Measurements from ENCODE around the gene KRTAP1-1. TPM values are rescaled to one million over a fixed set of nuclear protein-coding genes. Genes with fewer than 3 reads are reported as not detected.

The KRTAP1-1 gene
- polyA plus RNA-seq, 1 experiment: not detected

DNA sequence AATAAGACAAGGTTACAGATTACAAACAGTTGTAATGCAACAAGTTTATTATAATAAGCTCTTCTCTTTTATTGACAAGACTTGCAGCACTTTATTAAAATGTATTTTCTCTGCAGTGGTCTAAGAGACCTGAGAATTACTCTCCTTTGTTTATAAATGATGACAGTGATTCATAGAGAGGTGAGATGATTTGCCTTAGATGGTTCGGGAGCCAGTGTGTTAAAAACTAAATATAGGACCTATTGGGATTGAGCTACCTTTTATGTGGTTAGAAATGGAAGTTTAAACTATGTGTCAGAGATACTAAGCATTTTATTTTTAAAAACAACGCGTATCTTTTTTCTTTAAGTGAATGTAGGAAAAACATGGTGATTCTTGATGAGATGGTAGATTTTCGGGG lies 44.4 kb downstream of the KRTAP1-1 start:
- no peak overlapping the region for H3K4me3 ChIP-seq (ENCODE audit: low read depth, low read length)
- no peak for DNase-seq (ENCODE audit: low read depth)
- ChIA-PET POLR2A (no interaction called here), CTCF (no interaction called here)
- TF ChIP-seq, protein P1, sequence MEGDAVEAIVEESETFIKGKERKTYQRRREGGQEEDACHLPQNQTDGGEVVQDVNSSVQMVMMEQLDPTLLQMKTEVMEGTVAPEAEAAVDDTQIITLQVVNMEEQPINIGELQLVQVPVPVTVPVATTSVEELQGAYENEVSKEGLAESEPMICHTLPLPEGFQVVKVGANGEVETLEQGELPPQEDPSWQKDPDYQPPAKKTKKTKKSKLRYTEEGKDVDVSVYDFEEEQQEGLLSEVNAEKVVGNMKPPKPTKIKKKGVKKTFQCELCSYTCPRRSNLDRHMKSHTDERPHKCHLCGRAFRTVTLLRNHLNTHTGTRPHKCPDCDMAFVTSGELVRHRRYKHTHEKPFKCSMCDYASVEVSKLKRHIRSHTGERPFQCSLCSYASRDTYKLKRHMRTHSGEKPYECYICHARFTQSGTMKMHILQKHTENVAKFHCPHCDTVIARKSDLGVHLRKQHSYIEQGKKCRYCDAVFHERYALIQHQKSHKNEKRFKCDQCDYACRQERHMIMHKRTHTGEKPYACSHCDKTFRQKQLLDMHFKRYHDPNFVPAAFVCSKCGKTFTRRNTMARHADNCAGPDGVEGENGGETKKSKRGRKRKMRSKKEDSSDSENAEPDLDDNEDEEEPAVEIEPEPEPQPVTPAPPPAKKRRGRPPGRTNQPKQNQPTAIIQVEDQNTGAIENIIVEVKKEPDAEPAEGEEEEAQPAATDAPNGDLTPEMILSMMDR (IDR thresholded peaks at IDR 0.05; ENCODE audit: insufficient read depth, low read depth, low read length): no peak
- no peaks in the 10 kb centered on the region for H3K36me3 ChIP-seq (ENCODE audit: control insufficient read depth, insufficient read depth, low read length)
- no peaks in the 10 kb centered on the region for H3K27me3 ChIP-seq (ENCODE audit: control insufficient read depth, insufficient read depth, low read length)

DNA sequence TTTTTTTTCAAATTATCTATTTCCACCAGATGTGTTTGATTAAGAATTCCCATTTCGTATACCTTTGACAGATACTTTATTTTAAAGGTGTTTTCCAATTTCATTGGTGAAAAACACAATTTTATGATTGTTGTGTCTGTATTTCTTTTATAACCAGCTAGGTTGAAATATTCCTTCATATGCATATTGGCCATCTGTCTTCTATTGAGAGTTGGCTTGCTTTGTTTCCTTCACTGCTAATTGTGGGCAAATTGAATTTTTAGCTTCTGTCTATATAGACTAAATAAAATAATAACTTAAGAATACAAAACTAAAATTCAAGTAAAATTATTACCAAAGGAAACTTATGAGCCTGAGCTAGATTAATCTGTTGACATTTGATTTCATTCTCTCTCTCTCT lies 46.1 kb downstream of the KRTAP1-1 start:
- TF ChIP-seq, protein P1 (IDR thresholded peaks at IDR 0.05; ENCODE audit: insufficient read depth, low read depth, low read length): no peak
- no peaks in the 10 kb centered on the region for H3K36me3 ChIP-seq (ENCODE audit: control insufficient read depth, insufficient read depth, low read length)
- no peak overlapping the region for H3K4me3 ChIP-seq (ENCODE audit: low read depth, low read length)
- CTCF ChIA-PET: no interaction called here
- POLR2A ChIA-PET: no interaction called here
- H3K27me3 ChIP-seq (ENCODE audit: control insufficient read depth, insufficient read depth, low read length): no peaks in the 10 kb centered on the region
- DNase-seq (ENCODE audit: low read depth): no peak

DNA sequence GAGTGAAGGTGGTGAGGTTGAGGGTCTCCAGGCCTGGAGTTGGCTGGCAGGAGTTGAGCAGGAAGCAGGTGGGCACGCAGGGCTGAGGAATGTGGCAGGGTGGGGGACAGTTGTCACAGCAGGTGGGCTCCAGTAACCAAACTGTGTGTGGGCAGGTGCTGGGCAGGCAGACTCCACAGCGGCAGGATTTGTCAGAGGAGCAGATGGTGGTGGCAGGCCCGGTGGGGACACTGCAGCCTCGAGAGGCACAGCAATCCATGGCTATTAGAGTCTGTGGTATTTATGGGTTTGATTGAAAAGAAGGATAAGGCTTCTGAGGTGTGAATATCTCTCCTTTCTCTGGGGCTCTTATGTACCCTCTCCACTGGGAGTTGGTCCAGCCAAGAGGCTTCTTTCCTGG lies 47.4 kb downstream of the KRTAP1-1 start, which contains the start of gene KRTAP3-3:
KRTAP3-3 (minus strand) TSS at position 326 of the 400 bp plus-strand sequence; CDS start at position 259, 67 bp downstream.
- CTCF ChIA-PET: no interaction called here
- TF ChIP-seq, protein P1 (IDR thresholded peaks at IDR 0.05; ENCODE audit: insufficient read depth, low read depth, low read length): no peak
- Histone ChIP-seq H3K36me3 (ENCODE audit: control insufficient read depth, insufficient read depth, low read length) (no peaks in the 10 kb centered on the region), H3K4me3 (ENCODE audit: low read depth, low read length) (no peak within 1 kb of the TSS), H3K27me3 (ENCODE audit: control insufficient read depth, insufficient read depth, low read length) (no peaks in the 10 kb centered on the region)
- DNase-seq (ENCODE audit: low read depth): no peak
- POLR2A ChIA-PET: no interaction called here

DNA sequence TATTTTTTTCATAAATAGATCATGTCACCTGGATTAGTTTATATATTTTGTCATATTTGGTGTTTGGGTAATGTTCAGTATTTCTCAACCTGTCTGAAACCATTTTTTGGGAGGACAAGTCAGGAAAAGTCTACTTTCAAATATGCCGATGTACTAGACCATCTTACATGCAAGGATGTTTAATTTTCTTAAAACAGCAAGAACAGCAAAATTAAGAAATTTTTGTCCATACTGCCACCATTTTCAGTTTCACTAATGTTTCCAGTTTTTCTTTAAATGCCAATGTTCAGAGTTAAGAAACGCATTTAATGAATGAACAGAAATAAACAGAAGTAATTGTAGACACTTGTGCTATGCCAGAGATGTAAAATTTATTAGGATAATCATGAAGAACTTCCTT lies 48.2 kb downstream of the KRTAP1-1 start:
- H3K27me3 ChIP-seq (ENCODE audit: control insufficient read depth, insufficient read depth, low read length): no peaks in the 10 kb centered on the region
- H3K36me3 ChIP-seq (ENCODE audit: control insufficient read depth, insufficient read depth, low read length): no peaks in the 10 kb centered on the region
- TF ChIP-seq, protein P1 (IDR thresholded peaks at IDR 0.05; ENCODE audit: insufficient read depth, low read depth, low read length): no peak
- H3K4me3 ChIP-seq (ENCODE audit: low read depth, low read length): no peak overlapping the region
- ChIA-PET POLR2A (no interaction called here), CTCF (no interaction called here)
- DNase-seq (ENCODE audit: low read depth): no peak

DNA sequence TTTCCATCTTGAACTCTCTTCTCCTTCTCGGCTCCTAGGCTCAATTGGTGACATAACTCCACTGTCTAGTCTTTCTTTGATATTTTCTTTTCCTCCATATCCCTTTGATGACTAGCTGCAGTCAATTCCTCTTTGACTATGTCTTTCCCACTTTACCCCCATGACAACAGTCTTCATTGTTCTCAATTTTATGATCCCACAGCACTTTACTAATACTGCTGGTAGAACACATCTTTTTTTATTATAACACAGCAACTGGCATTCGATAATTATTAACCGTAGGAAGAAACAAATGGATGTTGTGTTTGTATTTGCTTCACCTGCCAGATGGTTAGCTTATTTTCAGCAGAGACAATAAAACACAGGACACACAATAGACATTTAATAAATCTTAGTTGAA lies 48.6 kb downstream of the KRTAP1-1 start:
- CTCF ChIA-PET: no interaction called here
- no peak for DNase-seq (ENCODE audit: low read depth)

More for the DNA sequence above, 48.6 kb downstream of the KRTAP1-1 start:
- Histone ChIP-seq H3K27me3 (ENCODE audit: control insufficient read depth, insufficient read depth, low read length) (no peaks in the 10 kb centered on the region), H3K36me3 (ENCODE audit: control insufficient read depth, insufficient read depth, low read length) (no peaks in the 10 kb centered on the region), H3K4me3 (ENCODE audit: low read depth, low read length) (no peak overlapping the region)
- POLR2A ChIA-PET: no interaction called here
- TF ChIP-seq, protein P1 (IDR thresholded peaks at IDR 0.05; ENCODE audit: insufficient read depth, low read depth, low read length): no peak

Small RNA genes lying within 50 kb of the gene (small RNA-seq; reads per million reads assigned to genes)
- not detected for gene KRTAP3-4P (ENCODE audit: insufficient read length, low read depth, low replicate concordance)

Other genes starting within 250 kb of the KRTAP1-1 start
- gene KRT28, start 241.5 kb downstream of the KRTAP1-1 start, polyA plus RNA-seq (2011; rRNA removed): not detected in 2 replicates
- gene KRT10, start 218.8 kb downstream of the KRTAP1-1 start, polyA plus RNA-seq (2011; rRNA removed): 6.4 and 16.1 TPM in 2 replicates
- gene KRT12, start 174.2 kb downstream of the KRTAP1-1 start, polyA plus RNA-seq (2011; rRNA removed): not detected in 2 replicates
- gene KRT20, start 156.2 kb downstream of the KRTAP1-1 start, polyA plus RNA-seq (2011; rRNA removed): not detected in 2 replicates
- gene KRT23, start 103.8 kb downstream of the KRTAP1-1 start, polyA plus RNA-seq (2011; rRNA removed): 0.09 and 0.11 TPM in 2 replicates
- gene KRT39, start 74.5 kb downstream of the KRTAP1-1 start, polyA plus RNA-seq (2011; rRNA removed): not detected in 2 replicates
- not detected in 2 replicates for gene KRT40, start 57.1 kb downstream of the KRTAP1-1 start, polyA plus RNA-seq (2011; rRNA removed)
- not detected in 2 replicates for gene KRTAP3-3, start 47.3 kb downstream of the KRTAP1-1 start, polyA plus RNA-seq (2011; rRNA removed)
- gene KRTAP3-2, start 41.5 kb downstream of the KRTAP1-1 start, polyA plus RNA-seq (2011; rRNA removed): not detected in 2 replicates
- 0.16 TPM in 1 of 2 replicates, not detected in the other for gene KRTAP3-1, start 32.3 kb downstream of the KRTAP1-1 start, polyA plus RNA-seq (2011; rRNA removed)
- gene KRTAP1-5, start 14.2 kb downstream of the KRTAP1-1 start, polyA plus RNA-seq (2011; rRNA removed): 62.3 and 65.1 TPM in 2 replicates
- gene KRTAP1-4, start 11.3 kb downstream of the KRTAP1-1 start, polyA plus RNA-seq (2011; rRNA removed): not detected in 2 replicates
- gene KRTAP1-3, start 6.6 kb downstream of the KRTAP1-1 start, polyA plus RNA-seq (2011; rRNA removed): not detected in 2 replicates
- not detected in 2 replicates for gene KRTAP2-1, start 5.9 kb upstream of the KRTAP1-1 start, polyA plus RNA-seq (2011; rRNA removed)
- 0.16 TPM in 1 of 2 replicates, not detected in the other for gene KRTAP2-2, start 13.8 kb upstream of the KRTAP1-1 start, polyA plus RNA-seq (2011; rRNA removed)
- 1.3 and 1.4 TPM in 2 replicates for gene KRTAP2-3, start 18.7 kb upstream of the KRTAP1-1 start, polyA plus RNA-seq (2011; rRNA removed)
- gene KRTAP2-4, start 24.4 kb upstream of the KRTAP1-1 start, polyA plus RNA-seq (2011; rRNA removed): not detected in 2 replicates
- not detected in 2 replicates for gene KRTAP4-7, start 42.7 kb upstream of the KRTAP1-1 start, polyA plus RNA-seq (2011; rRNA removed)
- gene KRTAP4-8, start 56.7 kb upstream of the KRTAP1-1 start, polyA plus RNA-seq (2011; rRNA removed): not detected in 2 replicates
- not detected in 2 replicates for gene KRTAP4-16, start 60.8 kb upstream of the KRTAP1-1 start, polyA plus RNA-seq (2011; rRNA removed)
- gene KRTAP4-9, start 63.9 kb upstream of the KRTAP1-1 start, polyA plus RNA-seq (2011; rRNA removed): not detected in 2 replicates
- not detected in 2 replicates for gene KRTAP4-11, start 76.9 kb upstream of the KRTAP1-1 start, polyA plus RNA-seq (2011; rRNA removed)
- 0.11 TPM in 1 of 2 replicates, not detected in the other for gene KRTAP4-12, start 82.7 kb upstream of the KRTAP1-1 start, polyA plus RNA-seq (2011; rRNA removed)
- not detected in 2 replicates for gene KRTAP4-6, start 99.1 kb upstream of the KRTAP1-1 start, polyA plus RNA-seq (2011; rRNA removed)
- not detected in 2 replicates for gene KRTAP4-5, start 108.4 kb upstream of the KRTAP1-1 start, polyA plus RNA-seq (2011; rRNA removed)
- not detected in 2 replicates for gene KRTAP4-4, start 119.3 kb upstream of the KRTAP1-1 start, polyA plus RNA-seq (2011; rRNA removed)
- gene KRTAP4-3, start 126.8 kb upstream of the KRTAP1-1 start, polyA plus RNA-seq (2011; rRNA removed): not detected in 2 replicates
- gene KRTAP4-2, start 136.8 kb upstream of the KRTAP1-1 start, polyA plus RNA-seq (2011; rRNA removed): not detected in 2 replicates
- gene KRTAP4-1, start 143.5 kb upstream of the KRTAP1-1 start, polyA plus RNA-seq (2011; rRNA removed): 0.12 TPM in 1 of 2 replicates, not detected in the other
- not detected in 2 replicates for gene KRTAP9-1, start 148.4 kb upstream of the KRTAP1-1 start, polyA plus RNA-seq (2011; rRNA removed)
- not detected in 2 replicates for gene KRTAP9-2, start 185.2 kb upstream of the KRTAP1-1 start, polyA plus RNA-seq (2011; rRNA removed)
- gene KRTAP9-3, start 191.0 kb upstream of the KRTAP1-1 start, polyA plus RNA-seq (2011; rRNA removed): not detected in 2 replicates
- gene KRTAP9-8, start 196.5 kb upstream of the KRTAP1-1 start, polyA plus RNA-seq (2011; rRNA removed): not detected in 2 replicates
- not detected in 2 replicates for gene KRTAP9-4, start 208.2 kb upstream of the KRTAP1-1 start, polyA plus RNA-seq (2011; rRNA removed)
- gene KRTAP9-9, start 213.9 kb upstream of the KRTAP1-1 start, polyA plus RNA-seq (2011; rRNA removed): not detected in 2 replicates
- gene KRTAP9-6, start 223.9 kb upstream of the KRTAP1-1 start, polyA plus RNA-seq (2011; rRNA removed): not detected in 2 replicates
- gene KRTAP9-7, start 234.2 kb upstream of the KRTAP1-1 start, polyA plus RNA-seq (2011; rRNA removed): not detected in 2 replicates